Measurements from ENCODE around the gene KNOP1. TPM values are rescaled to one million over a fixed set of nuclear protein-coding genes. Genes with fewer than 3 reads are reported as not detected.
A peak's percentile ranks its signal among the peaks of the same experiment; 100 is the strongest.
"Not testable (repeated sequence)": the region's sequence is repeated elsewhere in the genome, so short reads cannot be mapped to it uniquely, and the experiment has no call there.

The KNOP1 gene
- total RNA-seq, 1 donor from 2014 or later: 6.8 TPM

- intact Hi-C loops (cut with DNase I): no loop called here
- no peak for DNase-seq (ENCODE audit: low spot score)
Measured at GRCh38 chr16:19745286-19746010, 27.4 kb upstream of the KNOP1 start.

- no peak for DNase-seq (ENCODE audit: low spot score)
- intact Hi-C loops (cut with DNase I): no loop called here
Measured at GRCh38 chr16:19744670-19745069, 26.6 kb upstream of the KNOP1 start.

DNA sequence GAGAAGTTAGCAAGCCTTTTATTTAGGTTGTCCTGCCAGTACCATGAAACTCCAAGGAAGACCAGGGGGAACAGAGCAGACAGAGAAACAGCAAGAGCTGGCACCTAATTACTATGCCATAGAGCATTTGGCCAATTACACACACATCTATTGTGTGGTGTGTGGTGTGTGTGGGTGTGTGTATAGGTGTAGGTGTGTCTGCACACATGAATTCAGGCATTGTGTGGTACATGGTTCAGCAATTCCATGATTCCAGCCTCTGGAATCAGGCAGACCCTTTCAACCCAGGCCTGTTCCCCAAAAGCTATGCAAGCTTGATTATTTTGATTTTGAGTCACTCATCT, 25.8 kb upstream of the KNOP1 start:
- DNase-seq (ENCODE audit: low spot score): no peak
- intact Hi-C loops (cut with DNase I): no loop called here

- intact Hi-C loops (cut with DNase I): no loop called here
- DNase-seq (ENCODE audit: low spot score): no peak
Measured at GRCh38 chr16:19741354-19741753, 23.3 kb upstream of the KNOP1 start.

- intact Hi-C loops (cut with DNase I): no loop called here
- no peak for DNase-seq (ENCODE audit: low spot score)
Measured at GRCh38 chr16:19737306-19738038, 19.4 kb upstream of the KNOP1 start.

DNA sequence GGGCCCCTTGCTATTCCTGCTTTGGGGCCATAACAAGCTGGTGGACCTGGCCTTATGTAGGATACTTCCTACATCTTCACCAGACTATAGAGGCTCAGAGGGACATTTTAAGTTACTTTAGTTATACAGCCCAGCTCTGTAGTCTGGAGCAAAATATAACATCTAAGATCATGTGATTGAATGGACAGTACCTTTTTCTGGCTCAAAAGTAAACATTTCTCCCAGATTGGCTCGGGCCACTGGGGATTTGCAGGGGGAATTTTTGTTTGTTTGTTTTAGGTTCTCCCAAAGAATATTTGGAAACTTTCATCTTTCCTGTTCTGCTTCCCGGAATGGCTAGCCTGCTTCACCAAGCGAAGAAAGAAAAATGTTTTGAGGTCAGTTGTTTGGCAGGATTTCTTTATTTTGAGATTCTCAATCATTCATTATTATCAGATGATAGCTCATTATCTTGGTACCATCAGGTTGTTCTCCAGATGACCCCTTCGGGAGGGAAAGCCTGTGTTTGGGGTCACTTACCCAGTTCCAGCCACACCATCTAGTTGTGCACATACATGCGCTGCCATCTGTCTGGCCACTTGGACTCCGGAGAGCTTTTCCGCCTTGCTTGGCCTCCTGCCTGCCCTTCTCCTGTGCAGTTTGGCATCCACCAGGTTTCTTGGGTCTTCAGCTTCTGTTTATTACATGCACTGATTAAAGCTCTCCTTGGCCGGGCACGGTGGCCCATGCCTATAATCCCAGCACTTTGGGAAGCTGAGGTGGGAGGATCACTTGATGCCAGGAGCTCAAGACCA, 17.2 kb upstream of the KNOP1 start:
- intact Hi-C loops (cut with DNase I): no loop called here
- DNase-seq (ENCODE audit: low spot score): no peak

GRCh38 chr16:19733551-19733950, 15.5 kb upstream of the KNOP1 start:
- intact Hi-C loops (cut with DNase I): no loop called here
- DNase-seq (ENCODE audit: low spot score): no peak

- no peak for DNase-seq (ENCODE audit: low spot score)
- intact Hi-C loops (cut with DNase I): no loop called here
Measured at GRCh38 chr16:19728636-19728965, 10.6 kb upstream of the KNOP1 start.

DNA sequence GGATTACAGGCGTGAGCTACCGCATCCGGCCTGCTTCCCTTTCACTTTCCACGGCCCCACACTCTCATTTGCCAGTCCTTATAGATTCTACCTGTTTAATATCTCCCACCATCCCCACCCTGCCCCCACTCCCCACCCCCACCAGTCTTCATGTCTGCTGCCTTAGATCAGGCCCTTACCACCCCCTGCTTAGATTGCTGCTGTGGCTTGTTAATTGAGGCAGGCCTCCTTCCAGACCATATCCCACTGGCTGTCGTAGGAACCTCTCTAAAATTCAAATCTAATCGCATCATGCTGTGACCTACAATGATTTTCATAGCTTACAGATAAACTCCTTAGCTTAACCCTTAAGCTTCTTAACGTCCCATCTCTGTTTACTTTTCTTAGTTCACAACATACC, 5.0 kb upstream of the KNOP1 start:
- intact Hi-C loops (cut with DNase I): no loop called here
- no peak for DNase-seq (ENCODE audit: low spot score)

DNA sequence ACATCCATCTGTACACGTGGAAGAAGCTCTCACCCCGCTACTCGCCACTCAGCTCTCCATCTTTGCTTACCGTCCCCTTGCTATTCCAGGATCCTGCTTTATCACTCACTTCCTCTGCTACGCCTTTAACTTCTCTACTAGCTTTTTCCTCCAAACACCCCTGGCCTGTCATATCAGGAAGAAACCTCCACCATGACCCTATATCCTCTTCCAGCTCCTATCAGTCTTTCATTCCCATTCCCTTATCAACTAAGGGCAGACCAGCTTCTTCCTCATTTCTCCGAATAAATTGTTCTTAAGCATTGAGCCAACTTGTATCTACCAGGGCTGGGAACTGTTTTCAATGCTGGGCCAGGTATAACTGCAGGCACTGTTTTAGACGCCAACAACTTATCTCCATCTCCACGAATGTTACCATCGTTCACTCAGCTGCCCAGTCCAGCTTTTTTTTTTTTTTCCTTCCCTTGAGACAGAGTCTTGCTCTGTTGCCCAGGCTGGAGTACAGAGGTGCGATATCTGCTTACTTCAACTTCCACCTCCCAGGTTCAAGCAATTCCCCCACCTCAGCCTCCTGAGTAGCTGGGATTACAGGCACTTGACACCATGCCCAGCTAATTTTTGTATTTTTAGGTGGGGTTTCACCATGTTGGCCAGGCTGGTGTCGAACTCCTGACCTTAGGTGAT, 4.4 kb upstream of the KNOP1 start:
- DNase-seq (ENCODE audit: low spot score): peak; percentile 51
- intact Hi-C loops (cut with DNase I): no loop called here

DNA sequence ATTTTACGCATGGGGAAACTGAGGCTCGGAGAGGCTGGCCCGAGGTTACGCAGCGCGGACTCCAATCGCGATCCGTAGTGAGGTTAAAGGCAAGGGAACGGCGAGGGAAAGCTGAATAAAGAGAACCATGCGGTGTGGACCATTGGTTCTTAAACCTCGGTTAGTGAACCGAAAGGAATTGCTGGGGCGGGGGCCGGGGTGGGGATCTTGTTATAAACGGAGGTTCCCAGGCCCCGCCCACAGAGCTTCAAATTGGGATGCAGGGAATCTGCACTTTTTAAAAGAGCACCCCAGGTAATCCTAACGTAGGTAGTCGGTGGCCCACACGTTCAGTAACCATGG, 568 bp upstream of the KNOP1 start:
- intact Hi-C loops (cut with DNase I): loop anchor here (1.0 kb wide), 1 partner anchor 165 kb away; no protein-coding TSS in a partner anchor
- DNase-seq (ENCODE audit: low spot score): no peak

DNA sequence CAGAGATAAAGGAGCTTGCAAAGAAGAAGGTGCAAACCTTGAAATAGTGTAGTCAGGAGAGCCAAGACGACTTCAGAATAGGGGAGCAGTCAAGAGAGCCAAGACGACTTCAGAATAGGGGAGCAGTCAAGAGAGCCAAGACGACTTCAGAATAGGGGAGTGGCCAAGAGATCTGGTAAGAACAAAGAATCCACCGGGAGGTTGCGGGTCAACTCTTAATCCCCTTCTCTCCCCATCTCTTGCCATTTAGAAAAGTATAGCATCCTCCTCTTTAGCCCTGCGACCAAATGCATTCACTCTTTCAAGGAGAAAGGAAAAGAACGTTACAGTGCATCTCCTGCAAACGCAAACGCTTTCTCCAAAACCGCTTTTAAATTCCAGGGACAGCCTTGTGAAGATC, 713 bp downstream of the KNOP1 start:
- intact Hi-C loops (cut with DNase I): no loop called here
- DNase-seq (ENCODE audit: low spot score): peak; percentile 6

DNA sequence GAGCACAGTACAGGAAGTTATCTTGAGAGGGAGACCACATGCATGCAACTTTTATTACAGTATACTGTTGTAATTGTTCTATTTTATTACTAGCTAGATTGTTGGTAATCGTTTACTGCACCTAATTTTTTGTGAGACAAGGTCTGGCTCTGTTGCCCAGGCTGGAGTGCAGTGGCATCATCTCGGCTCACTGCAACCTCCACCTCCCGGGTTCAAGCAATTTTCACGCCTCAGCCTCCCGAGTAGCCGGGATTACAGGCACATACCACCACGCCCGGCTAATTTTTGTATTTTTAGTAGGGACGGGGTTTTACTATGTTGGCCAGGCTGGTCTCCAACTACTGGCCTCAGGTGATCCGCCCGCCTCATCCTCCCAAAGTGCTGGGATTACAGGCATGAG, 1.3 kb downstream of the KNOP1 start:
- DNase-seq (ENCODE audit: low spot score): peak; percentile 33
- intact Hi-C loops (cut with DNase I): not testable (repeated sequence)

GRCh38 chr16:19716183-19716582, 1.8 kb downstream of the KNOP1 start:
- no peak for DNase-seq (ENCODE audit: low spot score)
- intact Hi-C loops (cut with DNase I): no loop called here

DNA sequence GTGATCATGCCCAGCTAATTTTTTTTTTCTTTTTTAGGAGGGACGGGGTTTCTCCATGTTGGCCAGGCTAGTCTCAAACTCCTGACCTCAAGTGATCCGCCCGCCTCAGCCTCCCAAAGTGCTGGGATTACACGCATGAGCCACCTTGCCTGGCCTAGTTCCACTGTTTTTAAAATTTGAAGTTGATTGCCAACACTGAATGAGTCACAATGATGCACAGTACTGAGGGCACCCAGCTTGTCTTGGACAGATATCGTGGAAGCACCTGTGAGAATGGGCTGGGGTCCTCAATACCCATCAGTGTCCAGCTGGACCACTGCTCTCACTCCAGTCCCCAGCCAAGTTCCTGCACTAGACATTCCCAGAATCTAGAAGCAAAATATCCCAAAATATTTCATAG, 2.5 kb downstream of the KNOP1 start:
- peak; percentile 36 for DNase-seq (ENCODE audit: low spot score)
- intact Hi-C loops (cut with DNase I): no loop called here

DNA sequence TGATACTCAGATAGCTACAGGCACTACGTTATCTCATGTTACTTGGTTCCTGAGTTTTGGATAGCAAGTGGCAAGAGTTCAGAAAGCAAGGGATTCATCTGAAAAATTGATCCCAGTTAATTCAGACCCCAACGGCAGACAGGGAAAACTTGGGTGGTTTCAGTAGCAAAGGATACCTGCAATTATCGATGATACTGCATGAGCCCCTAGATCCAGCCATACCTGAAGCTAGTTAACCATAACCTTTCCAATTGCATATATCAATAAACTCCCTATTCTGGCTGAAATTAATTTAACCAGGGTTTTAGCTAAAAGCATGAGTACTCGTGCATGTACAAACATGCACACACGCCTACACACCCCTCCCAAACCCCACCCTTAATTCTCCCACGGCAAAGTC, 4.3 kb downstream of the KNOP1 start:
- no peak for DNase-seq (ENCODE audit: low spot score)
- intact Hi-C loops (cut with DNase I): no loop called here

DNA sequence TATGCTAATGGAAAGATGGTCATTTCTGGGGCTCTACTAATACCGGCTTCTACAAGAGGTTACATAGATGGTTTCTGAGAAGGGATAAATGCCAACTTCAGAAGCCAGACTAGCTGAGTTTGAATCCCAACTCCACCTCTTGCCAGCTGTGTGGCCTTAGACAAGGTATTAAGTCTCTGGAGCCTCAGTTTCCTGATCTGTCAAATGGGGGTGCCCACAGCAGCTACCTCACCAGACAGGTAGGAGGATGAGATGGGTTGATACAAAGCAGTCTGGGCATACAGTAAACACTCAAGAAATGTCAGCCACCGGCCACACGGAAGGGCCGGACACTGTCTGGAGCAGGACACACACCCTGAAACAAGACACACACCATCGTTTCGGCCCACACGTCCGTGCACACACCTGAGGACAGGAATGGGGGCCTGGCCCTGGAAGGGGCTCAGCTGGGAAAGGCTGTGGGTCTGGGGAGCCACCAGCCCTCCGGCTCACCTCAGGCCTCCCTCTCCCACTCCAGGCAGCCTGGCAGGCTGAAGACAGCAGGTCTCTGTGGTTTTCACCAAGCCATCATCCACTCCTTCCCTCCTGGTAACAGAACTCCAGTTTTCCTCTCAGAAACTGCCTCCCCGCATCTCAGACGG, 5.5 kb downstream of the KNOP1 start:
- intact Hi-C loops (cut with DNase I): no loop called here
- peak; percentile 54 for DNase-seq (ENCODE audit: low spot score)

GRCh38 chr16:19711643-19712042, 6.4 kb downstream of the KNOP1 start:
- no peak for DNase-seq (ENCODE audit: low spot score)
- intact Hi-C loops (cut with DNase I): no loop called here

GRCh38 chr16:19710991-19711545, 7.0 kb downstream of the KNOP1 start:
- intact Hi-C loops (cut with DNase I): no loop called here
- DNase-seq (ENCODE audit: low spot score): peak; percentile 65

Data from cardiac septum (tissue), 1 donor.